BJ (cell line): Measurements from ENCODE around the gene HIPK2. TPM values are rescaled to one million over a fixed set of nuclear protein-coding genes. Genes with fewer than 3 reads are reported as not detected.

ENCODE experiments used
- CTCF ChIA-PET: fragments of 350-600 bp; formaldehyde crosslinking; extraction: SDS; loops from one replicate; lab custom pipeline; 2021; ENCODE audit warnings: antibody characterized with exemption, inconsistent platforms; lab: Yijun Ruan, JAX
- POLR2A ChIA-PET: fragments of 300-600 bp; sonication (Branson Sonifier 250); formaldehyde crosslinking; extraction: SDS; loops from one replicate; lab custom pipeline; 2021; ENCODE audit warnings: antibody characterized with exemption; lab: Charles Lee
- DNase-seq: peaks from one replicate; pipeline ENCODE4 v3.0.0-alpha.2; 2011; ENCODE audit warnings: low read depth
- H3K27me3 ChIP-seq: 2 replicates; pipeline ENCODE4 v1.6.0; 2011; ENCODE audit warnings: low read length; ENCODE audit not compliant: control insufficient read depth, insufficient read depth
- H3K36me3 ChIP-seq: 2 replicates; pipeline ENCODE4 v1.5.1; 2011; ENCODE audit warnings: low read length; ENCODE audit not compliant: control insufficient read depth, insufficient read depth
- H3K4me3 ChIP-seq: 2 replicates; pipeline ENCODE4 v1.5.1; 2011; ENCODE audit warnings: low read depth, mild to moderate bottlenecking, control low read depth, low read length
- polyA plus RNA-seq: library from polyadenylated mRNA; depleted of rRNA; stranded (reverse); fragments of >200 nt; gene quantifications from 2 replicates; pipeline ENCODE4 v1.2.3, GENCODE V29; 2011
- TF ChIP-seq, protein P1 (sequence below): IDR thresholded peaks from 2 replicates; pipeline ENCODE4 v1.5.1; 2011; ENCODE audit warnings: low read depth, mild to moderate bottlenecking, control low read depth, inconsistent platforms, low read length, moderate library complexity; ENCODE audit not compliant: insufficient read depth

Gene HIPK2
- polyA plus RNA-seq, 1 experiment, result 3.6 TPM

DNA sequence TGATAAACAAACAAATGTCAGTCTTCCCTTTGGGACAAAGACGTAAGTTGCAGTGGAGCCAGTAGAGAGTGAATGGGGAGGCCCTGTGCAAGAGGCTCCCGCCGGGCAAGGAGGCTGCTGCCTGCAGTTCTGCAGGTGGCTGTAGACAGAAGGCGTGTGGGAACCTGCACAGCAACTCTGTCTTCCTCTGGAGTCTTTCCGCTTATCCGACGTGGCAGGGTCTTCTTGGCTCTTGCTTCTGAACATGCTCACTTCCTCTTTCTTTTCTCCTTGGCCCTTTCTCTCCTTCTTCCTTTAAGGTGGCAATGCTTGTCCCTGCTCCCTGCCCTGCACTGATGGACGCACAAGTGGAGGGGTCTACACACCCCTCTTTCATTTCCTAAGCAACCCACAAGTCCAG is 122.5 kb downstream of the HIPK2 start:
- POLR2A ChIA-PET, result no interaction called here
- Histone ChIP-seq H3K27me3 (no peaks in the 10 kb centered on the region), H3K4me3 (no peak overlapping the region), H3K36me3 (no peaks in the 10 kb centered on the region; the same call in 1 of the 2 replicates)
- TF ChIP-seq, protein P1, sequence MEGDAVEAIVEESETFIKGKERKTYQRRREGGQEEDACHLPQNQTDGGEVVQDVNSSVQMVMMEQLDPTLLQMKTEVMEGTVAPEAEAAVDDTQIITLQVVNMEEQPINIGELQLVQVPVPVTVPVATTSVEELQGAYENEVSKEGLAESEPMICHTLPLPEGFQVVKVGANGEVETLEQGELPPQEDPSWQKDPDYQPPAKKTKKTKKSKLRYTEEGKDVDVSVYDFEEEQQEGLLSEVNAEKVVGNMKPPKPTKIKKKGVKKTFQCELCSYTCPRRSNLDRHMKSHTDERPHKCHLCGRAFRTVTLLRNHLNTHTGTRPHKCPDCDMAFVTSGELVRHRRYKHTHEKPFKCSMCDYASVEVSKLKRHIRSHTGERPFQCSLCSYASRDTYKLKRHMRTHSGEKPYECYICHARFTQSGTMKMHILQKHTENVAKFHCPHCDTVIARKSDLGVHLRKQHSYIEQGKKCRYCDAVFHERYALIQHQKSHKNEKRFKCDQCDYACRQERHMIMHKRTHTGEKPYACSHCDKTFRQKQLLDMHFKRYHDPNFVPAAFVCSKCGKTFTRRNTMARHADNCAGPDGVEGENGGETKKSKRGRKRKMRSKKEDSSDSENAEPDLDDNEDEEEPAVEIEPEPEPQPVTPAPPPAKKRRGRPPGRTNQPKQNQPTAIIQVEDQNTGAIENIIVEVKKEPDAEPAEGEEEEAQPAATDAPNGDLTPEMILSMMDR, result no peak
- no peak for DNase-seq
- CTCF ChIA-PET, result interaction anchor here (1.0 to 1.6 kb wide), 2 partner anchors 10 to 346 kb away, joined by 3 to 10 read pairs; no protein-coding TSS in a partner anchor

DNA sequence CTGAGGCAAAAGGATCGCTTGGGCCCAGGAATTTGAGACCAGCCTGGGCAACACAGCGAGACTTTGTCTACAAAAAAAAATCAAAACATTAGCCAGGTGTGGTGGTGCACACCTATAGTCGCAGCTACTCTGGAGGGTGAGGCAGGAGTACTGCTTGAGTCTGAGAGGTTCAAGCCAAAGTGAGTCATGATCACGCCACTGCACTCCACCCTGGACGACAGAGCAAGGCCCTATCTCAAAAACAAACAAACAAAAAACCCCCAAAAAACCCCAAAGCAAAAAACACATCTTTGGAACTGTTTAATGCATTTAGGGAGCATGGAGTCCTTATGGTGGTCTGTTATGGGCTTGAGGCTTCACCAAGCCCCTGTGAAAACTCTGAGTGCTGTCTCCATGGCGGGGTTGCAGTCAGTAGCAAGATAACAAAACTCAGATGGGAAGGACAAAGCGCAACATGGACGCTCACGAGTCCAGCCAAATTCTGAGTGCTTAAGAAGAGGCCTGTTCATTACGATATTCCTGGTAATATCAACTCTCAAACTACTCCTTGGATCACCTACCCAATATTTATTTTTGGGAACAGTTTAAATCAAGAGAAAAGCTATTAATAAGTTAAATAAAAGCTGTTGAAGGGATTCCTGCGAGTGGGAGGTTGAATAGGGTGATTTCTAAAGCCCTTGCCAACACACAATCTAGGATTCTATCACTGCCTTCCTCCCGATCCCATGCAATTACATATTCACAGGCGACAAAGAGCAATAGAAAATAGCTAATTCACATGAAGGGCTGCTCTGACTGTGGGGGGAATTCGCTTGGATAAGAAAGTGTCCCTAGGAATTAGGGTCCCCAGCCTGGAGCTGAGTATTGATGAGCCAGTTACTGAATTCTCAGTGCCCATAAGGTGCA is 123.3 kb downstream of the HIPK2 start:
- TF ChIP-seq, protein P1, result no peak
- H3K36me3 ChIP-seq, result no peaks in the 10 kb centered on the region; the same call in 1 of the 2 replicates
- ChIA-PET CTCF (interaction anchor here (0.5 to 1.6 kb wide), 3 partner anchors 9 to 347 kb away, joined by 3 to 10 read pairs (median 3); no protein-coding TSS in a partner anchor), POLR2A (no interaction called here)
- DNase-seq, result no peak
- no peaks in the 10 kb centered on the region for H3K27me3 ChIP-seq
- H3K4me3 ChIP-seq, result no peak overlapping the region

DNA sequence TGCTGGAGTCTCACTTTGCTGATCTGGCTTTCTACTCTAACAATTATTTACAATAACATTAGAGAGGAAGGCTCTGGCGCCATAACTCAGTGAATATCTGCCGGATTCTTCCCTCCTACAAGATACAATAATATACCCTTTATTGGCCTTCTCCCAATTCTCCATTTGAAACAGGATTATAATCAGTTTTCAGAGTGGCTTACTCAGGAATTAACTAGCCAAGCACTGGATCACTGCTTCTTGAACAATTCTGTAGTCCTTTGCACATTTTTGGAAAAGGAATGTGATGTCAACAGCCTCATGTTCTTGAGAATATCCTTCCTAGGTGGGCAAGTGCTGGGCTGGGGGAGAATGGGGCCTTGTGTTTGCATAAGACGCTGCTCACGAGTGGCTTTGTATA is 125.9 kb downstream of the HIPK2 start:
- no peaks in the 10 kb centered on the region; the same call in 1 of the 2 replicates for H3K36me3 ChIP-seq
- ChIA-PET CTCF (interaction anchor here (1.1 to 2.5 kb wide), 3 partner anchors 9 to 351 kb away, joined by 4 to 14 read pairs (median 5); no protein-coding TSS in a partner anchor), POLR2A (no interaction called here)
- H3K4me3 ChIP-seq, result no peak overlapping the region
- H3K27me3 ChIP-seq, result no peaks in the 10 kb centered on the region
- DNase-seq, result no peak
- TF ChIP-seq, protein P1, result no peak

DNA sequence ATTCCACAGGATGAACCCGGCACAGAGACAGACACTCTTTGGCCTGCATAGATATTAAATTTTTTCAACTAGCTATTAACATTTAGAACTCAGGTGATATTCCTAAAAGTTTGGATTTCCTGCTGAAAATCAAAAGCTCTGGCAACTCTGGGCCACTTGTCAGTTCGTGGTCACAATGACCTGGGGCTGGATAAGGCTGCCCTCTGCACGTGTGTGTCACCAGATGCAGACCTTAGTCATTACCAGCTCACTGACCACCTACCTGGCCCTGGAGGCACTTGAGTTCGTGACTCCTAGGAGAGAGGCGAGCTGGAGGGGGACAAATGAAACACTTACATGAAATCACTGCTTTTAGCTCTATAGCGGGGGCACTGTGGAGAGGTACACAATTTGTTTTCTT is 126.5 kb downstream of the HIPK2 start:
- H3K4me3 ChIP-seq, result no peak overlapping the region
- TF ChIP-seq, protein P1, result no peak
- no peaks in the 10 kb centered on the region for H3K27me3 ChIP-seq
- DNase-seq, result no peak
- CTCF ChIA-PET, result interaction anchor here (0.6 to 2.5 kb wide), 4 partner anchors 10 to 352 kb away, joined by 4 to 14 read pairs (median 4); no protein-coding TSS in a partner anchor
- H3K36me3 ChIP-seq, result no peaks in the 10 kb centered on the region; the same call in 1 of the 2 replicates
- POLR2A ChIA-PET, result interaction anchor here (0.5 kb wide), 1 partner anchor 18 kb away, joined by 4 read pairs; no protein-coding TSS in a partner anchor
